Medulla oblongata (tissue), 1 donor: ENCODE measurements around the gene KCNJ12.

Experiments
- DNase-seq: peaks from one replicate; pipeline ENCODE4 v3.0.0-alpha.2; 2015; ENCODE audit errors: extremely low spot score

The KCNJ12 gene

DNA sequence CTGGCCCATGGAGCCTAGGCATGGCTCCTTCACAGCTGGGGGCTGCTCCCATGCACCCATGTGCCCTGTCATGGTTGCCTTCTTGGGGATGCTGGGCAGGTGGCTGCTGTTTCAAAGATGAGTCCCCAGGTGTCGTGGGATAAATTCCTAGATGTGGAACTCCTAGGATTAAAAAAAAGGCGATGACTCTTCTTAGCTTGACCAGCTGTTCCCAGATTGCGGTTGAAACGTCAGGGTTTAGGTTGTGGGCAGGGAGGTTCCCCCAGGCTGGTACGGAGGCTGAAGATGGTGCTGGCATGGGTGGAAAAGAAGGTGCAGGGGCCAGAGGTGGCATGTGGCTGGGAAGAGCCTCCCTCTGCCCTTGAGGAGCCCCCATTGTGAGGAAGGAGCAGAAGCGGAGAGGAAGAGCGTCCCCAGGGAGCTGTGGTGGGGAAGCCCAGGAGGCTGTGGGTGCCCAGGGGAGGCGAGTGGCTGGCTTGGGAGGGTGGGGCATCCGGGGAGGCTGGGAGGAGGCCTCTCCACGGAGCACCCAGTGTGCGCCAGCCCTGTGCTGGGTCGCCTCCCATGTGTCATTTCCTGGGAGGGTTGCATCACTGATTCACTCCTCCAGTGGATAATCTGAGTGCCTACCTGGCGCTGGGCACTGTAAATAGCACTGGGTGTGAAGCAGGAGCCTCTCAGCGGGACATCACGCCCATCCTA is 7.5 kb upstream of the KCNJ12 start:
- no peak for DNase-seq

DNA sequence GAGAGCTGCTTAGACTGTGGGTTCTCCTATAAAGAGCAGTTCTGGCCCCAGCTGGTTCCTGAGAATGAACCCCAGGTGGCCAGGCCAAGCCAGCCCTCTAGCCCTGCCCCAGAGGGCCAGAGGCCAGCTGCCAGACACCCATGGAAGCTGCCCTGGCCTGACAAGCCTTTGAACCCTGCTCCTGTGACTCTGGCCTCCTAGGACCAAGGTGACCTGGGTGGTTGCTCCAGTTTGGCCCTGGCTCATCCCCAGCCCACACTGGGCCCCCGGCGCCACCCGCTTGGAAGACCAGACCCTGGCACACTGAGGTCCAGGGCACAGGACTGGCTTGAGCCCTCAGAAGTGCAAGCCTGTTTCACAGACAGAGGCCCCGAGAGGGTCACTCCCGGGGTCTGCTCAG is 6.8 kb upstream of the KCNJ12 start:
- DNase-seq, result no peak

DNA sequence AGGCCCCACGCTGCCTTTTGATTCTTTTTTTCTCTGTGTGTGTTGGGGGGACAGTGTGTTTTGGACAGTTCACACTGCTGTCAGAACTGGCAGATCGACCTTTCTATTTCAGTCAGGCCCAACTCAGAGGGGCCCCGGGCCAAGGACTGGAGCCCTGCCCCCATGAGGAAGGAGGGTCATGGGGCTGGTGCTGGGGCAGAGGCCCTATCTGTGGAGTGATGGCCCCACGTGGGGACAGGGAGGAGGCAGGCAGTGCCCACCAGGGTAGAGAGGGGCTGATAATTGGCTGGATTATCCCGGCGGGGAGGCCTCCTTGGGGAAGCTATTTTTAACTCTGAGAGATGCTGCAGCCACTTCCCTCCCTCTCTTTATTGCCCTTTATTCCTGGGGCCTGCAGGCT is 5.7 kb upstream of the KCNJ12 start:
- DNase-seq, result peak; percentile 5

DNA sequence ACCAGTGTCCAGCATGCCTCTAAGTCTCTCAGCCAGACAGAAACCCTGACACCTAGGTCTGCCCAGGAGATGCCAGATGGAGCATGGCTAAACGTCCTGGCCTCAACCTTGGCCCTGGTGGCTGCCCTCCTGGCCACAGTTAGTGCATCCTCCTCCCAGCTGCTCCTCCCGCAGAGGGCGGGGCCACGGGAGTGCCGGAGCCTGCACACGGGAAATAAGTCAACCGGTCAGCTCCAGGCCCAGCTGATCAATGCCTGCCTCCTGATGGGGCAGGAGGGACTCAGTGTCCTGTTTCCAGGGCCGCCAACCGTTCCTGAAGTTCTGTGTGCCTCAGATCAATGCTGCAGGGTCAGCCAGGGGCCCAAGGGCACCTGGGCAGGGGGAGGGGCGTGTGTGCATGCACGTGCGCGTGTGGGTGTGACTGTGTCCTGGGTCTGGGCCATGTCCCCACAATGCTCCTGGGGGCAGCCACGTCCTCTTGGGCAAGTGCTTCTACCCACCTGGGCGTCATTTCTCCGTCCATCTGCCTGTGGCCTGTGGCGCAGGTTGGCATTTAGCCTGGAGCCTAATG is 4.6 kb upstream of the KCNJ12 start:
- DNase-seq, result no peak

DNA sequence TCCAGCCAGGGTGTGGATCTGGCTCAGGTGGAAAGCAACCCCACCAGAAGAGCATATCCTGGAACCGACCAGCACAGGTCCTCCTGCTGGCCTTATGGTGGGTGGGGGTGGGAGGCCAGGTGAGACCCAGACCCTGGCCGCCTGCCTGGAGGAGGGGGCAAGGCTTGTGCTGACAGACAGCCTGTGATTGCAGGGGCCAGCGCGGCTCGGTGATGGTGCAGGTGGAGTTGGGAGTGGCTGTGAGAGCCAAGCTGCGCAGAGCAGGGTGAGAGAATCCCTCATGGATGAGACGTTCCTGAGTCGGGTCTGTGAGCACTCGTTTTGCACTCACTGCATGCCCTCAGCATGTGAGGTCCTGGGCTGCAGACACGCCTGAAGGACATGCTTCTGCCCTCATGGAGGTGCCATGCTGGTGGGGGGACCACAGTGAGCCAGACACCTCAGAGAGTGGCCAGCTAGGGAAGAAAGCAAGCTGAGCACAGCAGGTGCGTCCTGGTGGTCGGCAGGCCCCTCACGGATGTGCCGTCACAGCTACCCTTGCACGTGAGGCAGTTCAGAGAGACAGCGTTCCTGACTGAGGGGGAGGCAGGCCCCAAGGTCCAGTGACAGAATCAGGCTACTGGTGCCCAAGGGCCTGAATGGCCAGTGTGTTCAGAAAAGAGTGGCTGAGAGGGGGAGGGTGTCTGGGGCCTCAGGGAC is 3.8 kb upstream of the KCNJ12 start:
- no peak for DNase-seq

DNA sequence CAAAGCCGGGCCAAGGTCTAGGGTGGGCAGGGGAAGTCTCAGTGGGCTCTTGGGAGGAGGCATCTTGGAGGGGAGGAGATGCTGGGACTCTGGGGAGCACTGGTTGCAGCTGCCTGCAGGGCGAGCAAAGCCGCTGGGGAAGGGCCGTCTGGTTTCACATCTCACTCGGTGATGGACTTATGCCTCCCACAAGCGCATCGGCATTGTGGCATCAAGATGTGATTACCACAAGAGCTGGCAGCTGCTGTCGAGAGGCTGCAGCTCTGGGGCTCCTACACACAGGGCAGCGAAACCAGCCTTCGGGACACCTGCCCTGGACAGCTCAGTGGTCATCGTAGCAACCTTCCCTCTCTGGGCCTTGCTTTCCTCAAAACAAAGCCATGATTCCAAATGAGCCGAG is 3.1 kb upstream of the KCNJ12 start:
- no peak for DNase-seq

DNA sequence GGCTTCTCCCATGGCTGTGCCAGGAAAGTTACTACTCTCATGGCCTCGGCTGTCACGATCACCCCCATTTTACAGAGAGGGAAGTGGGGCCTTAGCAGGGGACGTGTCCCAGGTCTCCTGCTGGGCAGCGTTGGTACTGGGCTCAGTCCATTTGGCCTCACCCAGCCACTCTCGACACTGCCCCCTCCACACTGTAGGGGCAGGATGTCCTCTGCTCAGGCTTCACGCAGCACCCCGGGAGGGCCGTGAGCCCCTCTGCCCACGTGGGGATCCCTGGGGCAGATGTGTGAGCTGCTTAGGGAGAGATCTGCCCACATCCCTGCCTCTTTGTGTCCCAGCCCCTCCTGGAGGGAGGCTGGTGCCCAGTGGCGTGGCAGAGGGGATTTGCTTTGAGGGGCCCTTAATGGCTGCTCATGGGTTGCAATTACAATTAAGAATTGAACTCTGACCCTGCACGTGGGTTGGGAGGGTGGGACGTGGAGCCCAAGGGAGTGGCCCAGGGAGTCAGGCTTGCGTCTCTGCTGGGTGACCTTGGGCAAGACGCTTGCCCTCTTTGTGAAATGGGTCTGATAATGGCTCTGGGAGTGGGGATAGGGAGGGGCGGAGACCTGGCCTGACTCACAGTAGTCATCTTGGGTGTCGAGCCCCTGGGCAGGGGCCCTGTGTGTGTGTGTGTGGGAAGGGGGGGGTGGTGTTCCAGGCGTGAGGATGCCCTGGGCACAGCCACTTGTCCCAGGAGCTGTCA is 2.3 kb upstream of the KCNJ12 start:
- no peak for DNase-seq

DNA sequence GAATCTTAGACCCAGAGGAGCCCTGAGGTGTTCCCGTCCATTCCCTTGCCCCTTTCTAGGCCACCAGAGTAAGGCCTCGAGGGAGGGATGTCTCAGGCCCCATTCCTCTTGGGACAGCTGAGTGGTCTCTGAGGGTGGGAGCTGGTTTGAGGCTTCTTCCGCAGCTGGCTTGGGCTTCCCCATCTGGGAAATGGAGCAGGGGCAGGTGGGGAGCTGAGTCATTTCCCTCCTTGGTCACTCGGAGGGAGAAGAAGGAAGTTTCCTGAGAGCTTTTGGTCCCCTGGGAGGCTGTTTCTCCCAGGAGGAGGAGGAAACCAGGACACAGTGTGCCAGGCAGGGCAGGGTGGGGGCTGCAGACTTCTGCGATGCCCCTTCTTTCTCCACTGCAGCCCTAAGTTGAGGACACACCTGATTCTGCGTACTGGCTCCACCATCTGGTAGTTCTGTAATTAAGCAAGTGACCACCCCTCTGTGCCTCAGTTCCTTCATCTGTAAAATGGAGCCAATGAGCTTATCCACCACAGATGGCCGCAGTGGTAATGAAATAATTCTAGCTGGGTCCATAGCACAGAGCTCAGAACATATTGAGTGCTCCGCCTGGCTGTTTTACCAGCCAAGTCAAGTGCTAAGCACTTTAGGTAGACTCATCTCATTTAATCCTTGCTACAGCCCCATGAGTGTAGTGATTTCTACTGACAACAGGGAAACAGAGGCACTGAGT is 1.6 kb upstream of the KCNJ12 start:
- no peak for DNase-seq

DNA sequence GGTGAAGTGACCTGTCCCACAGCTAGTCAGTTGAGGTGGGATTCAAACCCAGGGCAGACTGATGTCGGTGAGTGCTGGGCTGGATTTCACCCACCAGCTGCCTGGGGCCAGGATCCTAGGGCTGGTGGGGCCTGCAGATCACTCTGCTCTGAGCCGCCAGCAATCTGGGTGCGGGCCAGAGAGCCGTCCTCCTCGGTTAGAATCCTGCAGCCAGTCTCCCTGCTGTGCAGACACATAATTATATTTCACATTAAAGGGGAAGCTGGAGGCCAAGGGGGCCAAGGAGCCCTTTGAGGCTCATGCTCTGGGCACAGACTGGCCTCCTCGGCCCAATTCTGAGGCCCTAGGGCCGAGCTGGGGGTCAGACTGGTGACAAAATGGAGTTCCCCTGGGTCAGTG is 996 bp upstream of the KCNJ12 start:
- DNase-seq, result no peak

DNA sequence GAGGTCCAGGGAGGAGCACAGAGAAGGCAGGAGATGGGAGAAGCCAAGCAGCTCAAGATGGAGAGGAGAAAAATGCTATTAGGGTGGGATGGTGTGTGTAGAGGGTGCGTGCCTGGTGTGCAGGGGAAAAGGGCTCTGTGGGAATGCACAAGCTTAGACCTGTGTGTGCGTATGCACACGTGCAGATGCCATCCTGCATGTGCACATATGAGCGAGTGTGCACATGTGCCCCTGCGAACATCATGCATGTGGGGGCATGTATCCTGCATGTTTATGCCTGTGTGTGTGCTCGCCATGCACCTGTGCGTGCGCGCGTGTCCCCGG is 438 bp upstream of the KCNJ12 start:
- DNase-seq, result no peak

DNA sequence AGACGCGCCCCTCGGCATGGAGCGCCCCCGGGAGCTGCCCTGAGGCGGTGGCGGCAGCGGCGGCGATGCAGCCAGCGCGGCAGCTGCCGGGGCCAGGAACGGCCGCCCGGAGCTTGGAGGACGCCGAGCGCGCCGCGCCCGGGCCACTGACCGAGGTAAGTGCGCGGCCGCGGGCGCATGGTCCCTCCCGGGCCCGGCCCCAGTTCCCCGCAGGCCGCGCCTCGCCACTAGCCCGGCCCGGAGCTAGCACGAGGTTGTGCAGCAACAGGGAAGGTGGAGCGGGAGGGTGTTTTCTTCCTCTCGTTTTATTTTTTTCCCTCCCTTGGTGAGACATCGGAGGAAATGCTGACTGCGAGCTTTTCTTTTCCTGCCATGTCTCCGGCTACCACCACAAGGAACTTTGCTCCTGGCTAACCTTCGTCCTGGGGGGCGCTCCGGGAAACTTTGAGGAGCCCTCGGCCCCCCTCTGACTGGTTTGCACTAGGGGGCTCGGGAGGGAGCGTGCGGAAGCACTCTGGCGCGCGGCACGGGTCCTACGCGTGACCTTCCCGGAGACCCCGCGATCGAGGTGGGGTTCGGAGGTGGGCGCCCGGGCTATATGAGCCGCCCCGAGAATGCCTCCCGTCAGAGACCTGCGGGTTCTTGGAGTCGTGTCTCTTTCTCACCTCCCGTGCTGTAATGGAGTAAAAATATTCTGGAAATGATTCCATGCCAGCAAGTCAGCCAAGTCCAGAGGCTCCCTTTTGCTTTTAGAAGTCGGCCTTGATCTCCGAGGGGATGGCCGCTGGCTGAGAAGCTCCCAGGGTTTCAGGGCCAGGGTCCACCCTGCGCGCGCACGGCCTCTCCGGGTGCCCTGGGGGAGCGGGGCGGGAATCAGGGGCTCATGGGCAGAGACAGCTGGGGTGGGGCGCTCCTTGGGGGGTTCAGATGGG is 868 bp downstream of the KCNJ12 start:
- no peak for DNase-seq

DNA sequence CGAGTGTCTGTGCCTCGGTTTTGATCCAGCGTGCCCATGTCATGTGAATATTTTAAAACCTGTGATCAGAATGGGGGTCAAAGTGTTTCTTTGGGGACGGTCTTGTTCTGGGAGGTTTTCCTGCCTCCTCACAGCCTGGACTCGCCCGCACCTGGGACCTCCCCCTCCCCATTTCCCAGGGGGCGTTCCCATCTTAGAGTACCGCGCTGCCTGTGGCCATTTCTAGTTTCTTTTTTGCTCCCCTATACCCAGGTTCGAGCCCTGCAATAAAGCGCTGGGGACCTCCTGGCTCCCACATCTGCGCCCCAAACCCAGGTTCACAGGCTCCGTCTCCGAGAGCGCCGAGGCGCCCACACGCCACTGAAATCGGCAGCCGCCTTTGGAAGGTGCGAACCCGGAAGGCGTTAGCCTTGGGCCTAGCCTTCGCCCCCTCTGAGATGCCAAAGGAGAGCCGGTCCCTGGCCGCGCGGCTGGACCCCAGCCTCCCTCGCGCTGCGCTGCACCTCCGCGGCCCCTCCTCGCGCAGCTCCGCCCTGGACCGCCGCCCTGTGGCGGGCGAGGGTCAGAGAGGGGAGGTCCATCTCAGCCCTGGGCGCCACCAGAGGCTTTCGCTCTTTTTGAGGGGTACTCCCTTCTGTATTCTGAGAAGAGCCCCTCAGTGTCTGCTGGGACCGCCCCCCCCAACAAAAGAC is 1.7 kb downstream of the KCNJ12 start:
- no peak for DNase-seq

DNA sequence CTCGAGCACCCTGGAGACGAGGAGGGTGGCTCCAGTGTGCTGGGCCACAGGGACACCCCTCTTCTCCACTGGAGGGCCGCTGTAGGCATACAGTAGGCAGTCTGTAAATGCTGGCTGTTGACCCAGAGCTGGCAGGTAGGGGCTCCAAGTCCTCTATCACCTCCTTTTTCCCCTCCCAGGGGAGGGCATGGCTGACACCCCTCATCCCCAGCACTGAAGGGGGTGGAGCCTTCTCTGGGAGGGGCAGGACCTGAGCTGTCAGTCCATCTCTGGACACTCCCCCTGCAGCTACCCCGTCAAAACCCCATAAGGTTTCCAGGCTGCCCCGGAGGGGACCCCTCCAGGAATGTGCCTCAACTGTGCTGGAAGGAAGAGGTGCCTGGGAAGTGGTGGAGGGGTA is 2.4 kb downstream of the KCNJ12 start:
- no peak for DNase-seq

DNA sequence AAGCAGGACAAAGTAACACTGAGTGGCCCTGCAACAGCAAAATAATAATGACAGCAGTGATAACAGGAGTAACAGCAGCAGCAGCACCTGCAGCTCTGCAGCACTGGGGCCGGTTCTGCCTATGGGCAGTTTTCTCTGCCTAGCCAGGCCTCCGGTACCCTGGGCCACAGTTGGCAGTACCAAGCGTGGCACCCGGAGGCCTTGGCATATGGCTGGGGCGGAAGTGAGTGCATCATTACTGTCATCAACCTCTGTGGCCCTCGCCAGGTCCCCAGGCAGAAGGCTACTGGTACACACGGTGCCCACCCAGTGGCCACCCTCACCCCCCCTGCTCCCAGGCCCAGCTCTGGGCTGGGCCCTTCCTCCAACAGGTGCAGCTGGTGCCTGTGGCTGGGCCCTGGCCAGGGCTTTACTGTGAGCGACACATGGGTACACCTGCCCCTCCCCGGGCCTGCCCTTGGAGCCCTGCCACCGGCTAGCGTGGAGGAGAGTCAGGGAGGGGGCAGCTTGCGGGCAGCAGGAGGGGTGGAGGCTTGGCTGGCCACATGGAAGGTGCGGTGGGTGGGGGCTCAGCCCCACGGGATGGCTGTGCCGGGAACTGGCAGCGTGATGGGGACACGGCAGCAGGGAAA is 3.0 kb downstream of the KCNJ12 start:
- no peak for DNase-seq

DNA sequence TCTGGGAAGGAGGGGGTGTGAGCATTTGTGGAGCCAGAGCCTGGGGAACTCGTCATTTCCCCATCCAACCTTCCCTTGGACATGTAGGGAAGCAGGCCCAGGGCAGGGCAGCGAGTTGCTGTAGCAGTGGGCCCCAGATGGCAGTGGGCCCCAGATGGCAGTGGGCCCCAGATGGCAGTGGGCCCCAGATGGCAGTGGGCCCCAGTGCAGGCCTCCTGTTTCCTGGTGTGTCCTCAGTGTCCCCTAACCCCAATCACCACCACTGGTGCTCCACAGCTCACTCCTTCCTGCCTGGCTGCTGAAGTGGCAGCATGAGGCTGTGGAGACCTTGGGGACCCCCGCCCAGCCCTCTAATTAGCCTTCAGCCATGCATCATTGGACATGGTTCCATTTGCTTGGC is 4.5 kb downstream of the KCNJ12 start:
- no peak for DNase-seq

DNA sequence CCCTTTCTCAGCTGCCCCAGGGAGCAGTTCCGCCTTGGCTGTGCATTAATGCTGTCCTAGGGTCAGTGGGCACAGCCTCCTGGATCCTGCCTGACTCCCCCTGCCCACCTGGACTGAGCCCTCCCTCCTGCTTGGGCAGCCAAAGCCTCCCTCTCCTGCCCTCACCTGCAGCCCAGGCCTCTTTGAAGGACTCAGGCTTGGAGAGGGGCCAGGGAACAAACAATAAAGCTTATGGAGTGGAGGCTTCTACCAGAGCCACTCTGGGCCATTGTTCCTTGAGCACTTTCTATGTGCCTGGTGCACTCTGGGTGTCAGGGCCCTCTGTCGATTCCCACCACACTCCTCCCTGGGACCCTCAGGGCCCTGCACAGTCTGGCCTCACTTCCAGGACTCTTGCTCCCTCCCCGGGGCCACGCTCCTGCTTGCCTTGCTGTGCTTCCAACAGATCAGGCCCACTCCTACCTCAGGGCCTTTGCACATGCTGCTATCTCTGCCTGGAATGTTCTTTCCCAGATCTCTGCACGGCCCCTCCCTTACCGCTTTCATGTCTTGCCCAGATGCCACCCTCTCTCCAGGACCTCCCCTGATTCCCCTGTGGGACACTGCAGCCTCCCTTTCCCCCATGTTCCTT is 5.0 kb downstream of the KCNJ12 start:
- DNase-seq, result no peak

DNA sequence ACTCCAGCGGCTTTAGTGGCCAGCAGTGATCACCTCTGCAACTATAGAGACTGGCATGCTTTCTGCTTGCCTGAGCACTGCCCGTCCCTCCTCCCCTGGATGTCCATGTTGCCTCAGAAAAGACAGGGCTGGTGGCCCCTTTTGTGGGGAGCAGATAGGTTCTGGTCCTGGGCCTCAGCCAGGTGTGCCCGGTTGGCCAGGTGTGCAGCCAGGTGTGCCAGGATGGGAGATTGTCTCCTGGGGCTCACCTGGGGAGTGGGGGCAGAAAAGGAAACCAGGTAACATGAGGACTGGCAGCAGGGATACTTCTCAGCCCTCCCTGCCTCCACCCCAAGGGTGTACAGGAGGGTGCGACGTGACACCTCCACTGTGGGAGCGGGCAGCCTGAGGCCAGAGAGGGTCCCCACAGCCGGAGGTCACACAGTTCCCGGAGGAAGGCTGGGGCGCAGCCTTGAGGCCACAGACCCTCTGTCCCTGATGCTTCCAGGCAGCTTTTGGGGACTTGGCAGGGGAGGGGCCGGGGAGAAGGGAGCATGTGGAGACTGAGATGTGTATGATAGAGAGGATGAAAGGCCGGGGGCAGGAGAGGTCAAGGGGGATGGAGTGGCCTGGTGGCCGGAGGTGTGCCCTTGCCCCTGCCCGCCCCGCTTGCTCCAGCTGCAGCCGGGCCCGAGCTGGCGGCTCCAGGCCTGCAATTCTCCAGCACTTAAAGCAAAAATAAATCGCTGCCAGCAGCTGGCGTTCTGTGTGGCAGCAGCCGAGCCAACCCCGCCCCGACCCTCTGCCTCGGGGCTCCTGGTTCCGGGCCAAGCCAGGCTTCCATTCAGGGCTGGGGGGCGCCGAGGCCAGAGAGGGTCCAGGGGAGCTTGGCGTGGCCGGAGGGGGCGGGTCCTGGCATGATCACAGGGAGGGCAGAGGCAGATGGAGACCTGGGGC is 6.7 kb downstream of the KCNJ12 start:
- DNase-seq, result no peak

DNA sequence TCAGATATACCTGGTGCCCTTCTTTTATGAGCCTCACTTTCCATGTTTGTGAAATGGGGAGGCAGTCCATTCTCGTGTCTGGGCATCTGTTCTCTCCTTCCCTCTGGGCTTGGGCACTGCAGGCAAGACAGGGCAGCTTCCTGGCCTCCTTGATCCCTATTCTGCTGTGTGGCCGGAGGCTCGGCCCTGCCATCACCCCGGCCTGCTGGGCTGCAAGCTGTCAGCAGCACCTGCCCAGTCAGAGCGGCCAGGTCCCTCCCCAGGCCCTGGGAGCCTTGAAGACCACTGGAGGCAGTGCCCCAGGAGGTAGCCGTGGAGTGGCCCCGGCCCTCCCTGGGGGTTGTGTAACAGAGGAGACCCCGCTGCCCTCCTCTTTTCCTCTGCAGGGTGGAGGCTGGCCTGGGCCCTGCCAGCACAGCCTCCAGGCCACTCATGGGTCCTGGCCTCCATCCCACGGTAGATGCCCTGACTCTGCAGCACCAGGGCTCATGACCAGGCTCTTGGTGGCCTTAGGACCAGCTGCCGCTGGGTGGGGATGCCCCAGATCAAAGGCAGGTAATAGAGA is 9.2 kb downstream of the KCNJ12 start:
- no peak for DNase-seq
